ENCODE data around the gene SLC24A3. TPM values are rescaled to one million over a fixed set of nuclear protein-coding genes. Genes with fewer than 3 reads are reported as not detected.

Gene SLC24A3
- total RNA-seq, 1 experiment from 2014 or later: not detected

GRCh38 chr20:19222520-19223040 lies 10.1 kb downstream of the SLC24A3 start:
- peaks cover 47% of the 10 kb centered on the region for H3K27me3 ChIP-seq (ENCODE audit: insufficient read depth, low read depth)
- intact Hi-C loops (cut with micrococcal nuclease; ENCODE audit: unreplicated experiment): no loop called here
- H3K79me2 ChIP-seq (ENCODE audit: low read depth): no peaks in the 10 kb centered on the region
- H3K9me2 ChIP-seq (ENCODE audit: insufficient read depth): no peaks in the 10 kb centered on the region
- no peaks in the 10 kb centered on the region for H3F3A ChIP-seq (ENCODE audit: insufficient read depth, low read depth)
- no peak overlapping the region for H3K4me2 ChIP-seq
- no peak overlapping the region for H2AFZ ChIP-seq
- no peak for TF ChIP-seq CTCF (conservative IDR thresholded peaks at IDR 0.05)
- no peak for TF ChIP-seq EZH2 (IDR thresholded peaks at IDR 0.05; ENCODE audit: low read depth)
- H3K36me3 ChIP-seq (ENCODE audit: low read depth): no peaks in the 10 kb centered on the region
- BruUV-seq (replicated peaks): no TSS peak
- H3K27ac ChIP-seq: no peak overlapping the region
- H3K4me1 ChIP-seq (replicated peaks; ENCODE audit: insufficient read depth): no peaks in the 10 kb centered on the region
- H3K4me3 ChIP-seq: no peak overlapping the region
- no peaks in the 10 kb centered on the region for H4K20me1 ChIP-seq (ENCODE audit: insufficient read depth)
- POLR2A ChIA-PET (ENCODE audit: unreplicated experiment): no interaction called here
- no peak for DNase-seq
- CTCF ChIA-PET: no interaction called here
- no peaks in the 10 kb centered on the region for H3K9me3 ChIP-seq (ENCODE audit: insufficient read depth, low read depth)

- Histone ChIP-seq H3K27ac (no peak overlapping the region), H3K36me3 (ENCODE audit: low read depth) (no peaks in the 10 kb centered on the region), H3K4me1 (replicated peaks; ENCODE audit: insufficient read depth) (no peaks in the 10 kb centered on the region), H3F3A (ENCODE audit: insufficient read depth, low read depth) (no peaks in the 10 kb centered on the region), H3K27me3 (ENCODE audit: insufficient read depth, low read depth) (peaks cover 37% of the 10 kb centered on the region), H4K20me1 (ENCODE audit: insufficient read depth) (no peaks in the 10 kb centered on the region), H3K79me2 (ENCODE audit: low read depth) (no peaks in the 10 kb centered on the region), H3K4me2 (no peak overlapping the region), H3K4me3 (no peak overlapping the region), H2AFZ (no peak overlapping the region), H3K9me3 (ENCODE audit: insufficient read depth, low read depth) (no peaks in the 10 kb centered on the region), H3K9me2 (ENCODE audit: insufficient read depth) (no peaks in the 10 kb centered on the region)
- intact Hi-C loops (cut with micrococcal nuclease; ENCODE audit: unreplicated experiment): no loop called here
- no peak for DNase-seq
- ChIA-PET POLR2A (ENCODE audit: unreplicated experiment) (no interaction called here), CTCF (no interaction called here)
- no peak for TF ChIP-seq EZH2 (IDR thresholded peaks at IDR 0.05; ENCODE audit: low read depth)
- TF ChIP-seq CTCF (conservative IDR thresholded peaks at IDR 0.05): no peak
- no TSS peak for BruUV-seq (replicated peaks)
These were observed 11.2 kb downstream of the SLC24A3 start for GRCh38 chr20:19223640-19224039.

- Histone ChIP-seq H3K4me2 (no peak overlapping the region), H3K27ac (no peak overlapping the region), H3K4me1 (replicated peaks; ENCODE audit: insufficient read depth) (no peaks in the 10 kb centered on the region), H3K9me3 (ENCODE audit: insufficient read depth, low read depth) (no peaks in the 10 kb centered on the region), H3K4me3 (no peak overlapping the region), H3K9me2 (ENCODE audit: insufficient read depth) (no peaks in the 10 kb centered on the region), H4K20me1 (ENCODE audit: insufficient read depth) (no peaks in the 10 kb centered on the region), H3K27me3 (ENCODE audit: insufficient read depth, low read depth) (peaks cover 35% of the 10 kb centered on the region), H2AFZ (no peak overlapping the region), H3K79me2 (ENCODE audit: low read depth) (no peaks in the 10 kb centered on the region), H3F3A (ENCODE audit: insufficient read depth, low read depth) (no peaks in the 10 kb centered on the region), H3K36me3 (ENCODE audit: low read depth) (no peaks in the 10 kb centered on the region)
- POLR2A ChIA-PET (ENCODE audit: unreplicated experiment): no interaction called here
- no peak for DNase-seq
- no TSS peak for BruUV-seq (replicated peaks)
- intact Hi-C loops (cut with micrococcal nuclease; ENCODE audit: unreplicated experiment): no loop called here
- no peak for TF ChIP-seq CTCF (conservative IDR thresholded peaks at IDR 0.05)
- no peak for TF ChIP-seq EZH2 (IDR thresholded peaks at IDR 0.05; ENCODE audit: low read depth)
- CTCF ChIA-PET: no interaction called here
These were observed 19.1 kb downstream of the SLC24A3 start for GRCh38 chr20:19231359-19232035.

All from PC-9 (cell line).